ENCODE measurements around the gene FAM20C. TPM values are rescaled to one million over a fixed set of nuclear protein-coding genes. Genes with fewer than 3 reads are reported as not detected.

Gene FAM20C
- 10 to 100 TPM in 3 of 4 donors, 1 to 10 TPM in 1; 3.8 to 28.8 (median 16.4) TPM for total RNA-seq

DNA sequence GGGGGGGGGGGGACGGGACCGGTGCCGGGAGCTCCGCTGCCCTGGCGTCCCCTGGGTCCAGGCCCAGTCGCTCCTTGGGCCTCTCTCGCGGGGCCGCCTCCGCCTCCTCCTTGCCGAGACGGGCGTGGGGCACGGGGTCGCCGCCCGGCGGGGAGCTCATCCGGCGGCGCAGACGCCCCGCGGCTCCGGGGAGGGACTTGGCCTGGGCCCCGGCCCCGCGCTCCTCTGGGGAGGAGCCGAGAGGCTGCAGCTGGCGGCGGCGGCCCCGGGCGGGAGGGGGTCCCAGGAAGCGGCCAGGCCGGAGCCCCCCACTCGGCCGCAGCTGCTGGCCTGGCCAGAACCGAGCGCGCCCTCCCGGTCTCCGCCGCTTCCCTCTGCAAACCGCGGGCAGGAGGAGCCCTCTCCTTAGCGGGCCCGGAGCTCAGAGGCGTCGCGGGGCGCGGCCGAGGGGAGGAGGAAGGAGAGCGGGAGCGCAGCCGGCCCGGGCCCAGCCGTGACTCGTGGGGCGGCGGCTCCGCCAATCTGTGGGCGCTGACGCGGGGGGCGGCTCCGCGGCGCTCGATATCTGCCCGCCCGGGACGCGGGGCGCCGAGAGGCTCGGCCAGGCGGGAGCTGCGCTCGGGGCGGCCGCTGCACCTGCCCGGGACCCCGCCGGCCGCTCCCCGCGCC is at the start of gene FAM20C:
Gene FAM20C (plus strand): TSS at position 591 of the 669 bp plus-strand sequence. CDS start 629 bp downstream, outside the sequence.
- Histone ChIP-seq H3K4me3 (peak within 1 kb of the TSS; percentile 47 to 81), H3K9me3 (no peaks in the 10 kb centered on the region), H3K36me3 (no peaks in the 10 kb centered on the region), H3K27me3 (no peaks in the 10 kb centered on the region), H3K27ac (peak within 1 kb of the TSS; percentile 65 to 95), H3K4me1 (peaks cover 0 to 17% of the 10 kb centered on the region in 2 donors)
- peak; percentile 77 to 84 for DNase-seq
- intact Hi-C loops (cut with DNase I; ENCODE audit: low total_unique reads) = loop anchor here (5.0 kb wide), 1 partner anchor 40 kb away; no protein-coding TSS in a partner anchor
- TF ChIP-seq POLR2A (IDR thresholded peaks at IDR 0.05) = peak; percentile 79 to 87
- TF ChIP-seq, protein P1, sequence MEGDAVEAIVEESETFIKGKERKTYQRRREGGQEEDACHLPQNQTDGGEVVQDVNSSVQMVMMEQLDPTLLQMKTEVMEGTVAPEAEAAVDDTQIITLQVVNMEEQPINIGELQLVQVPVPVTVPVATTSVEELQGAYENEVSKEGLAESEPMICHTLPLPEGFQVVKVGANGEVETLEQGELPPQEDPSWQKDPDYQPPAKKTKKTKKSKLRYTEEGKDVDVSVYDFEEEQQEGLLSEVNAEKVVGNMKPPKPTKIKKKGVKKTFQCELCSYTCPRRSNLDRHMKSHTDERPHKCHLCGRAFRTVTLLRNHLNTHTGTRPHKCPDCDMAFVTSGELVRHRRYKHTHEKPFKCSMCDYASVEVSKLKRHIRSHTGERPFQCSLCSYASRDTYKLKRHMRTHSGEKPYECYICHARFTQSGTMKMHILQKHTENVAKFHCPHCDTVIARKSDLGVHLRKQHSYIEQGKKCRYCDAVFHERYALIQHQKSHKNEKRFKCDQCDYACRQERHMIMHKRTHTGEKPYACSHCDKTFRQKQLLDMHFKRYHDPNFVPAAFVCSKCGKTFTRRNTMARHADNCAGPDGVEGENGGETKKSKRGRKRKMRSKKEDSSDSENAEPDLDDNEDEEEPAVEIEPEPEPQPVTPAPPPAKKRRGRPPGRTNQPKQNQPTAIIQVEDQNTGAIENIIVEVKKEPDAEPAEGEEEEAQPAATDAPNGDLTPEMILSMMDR (IDR thresholded peaks at IDR 0.05) = no peak

DNA sequence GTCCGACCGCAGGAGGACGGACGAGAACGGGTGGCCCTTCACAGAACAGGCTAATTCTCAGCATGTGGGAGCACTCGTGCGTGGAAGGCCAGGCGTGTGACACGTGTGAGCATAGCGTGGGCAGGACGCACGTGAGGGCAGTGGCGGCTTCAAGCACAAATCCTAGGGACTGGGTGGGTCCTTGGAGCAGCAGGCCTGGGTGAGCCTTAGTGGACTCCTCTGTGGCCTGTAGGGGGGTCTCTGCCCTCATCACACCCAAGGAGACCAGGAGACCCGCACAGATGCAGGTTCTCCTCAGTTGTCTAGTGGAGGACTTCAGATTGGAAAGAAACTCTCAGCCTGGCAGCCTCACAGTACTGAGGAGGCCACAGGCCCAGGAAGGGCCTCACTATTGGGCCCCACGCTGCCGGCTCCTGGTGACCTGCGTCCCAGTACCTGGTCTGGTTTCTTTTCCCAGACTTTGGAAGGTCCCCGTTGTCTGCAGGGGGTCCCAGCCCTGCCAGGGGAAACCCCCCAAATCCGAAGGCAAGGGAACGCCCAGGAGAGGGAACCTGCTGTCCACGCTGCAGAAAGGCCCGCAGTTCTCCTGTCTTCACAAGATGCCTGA is 49.1 kb upstream of the FAM20C start:
- Histone ChIP-seq H3K27me3 (no peaks in the 10 kb centered on the region), H3K4me3 (no peak overlapping the region), H3K27ac (no peak overlapping the region), H3K9me3 (no peaks in the 10 kb centered on the region), H3K36me3 (no peaks in the 10 kb centered on the region), H3K4me1 (no peaks in the 10 kb centered on the region)
- intact Hi-C loops (cut with DNase I; ENCODE audit: low total_unique reads) = no loop called here
- no peak for TF ChIP-seq POLR2A (IDR thresholded peaks at IDR 0.05)
- TF ChIP-seq, protein P1 (IDR thresholded peaks at IDR 0.05) = no peak
- DNase-seq = peak in 1 of 2 donors; percentile 13

DNA sequence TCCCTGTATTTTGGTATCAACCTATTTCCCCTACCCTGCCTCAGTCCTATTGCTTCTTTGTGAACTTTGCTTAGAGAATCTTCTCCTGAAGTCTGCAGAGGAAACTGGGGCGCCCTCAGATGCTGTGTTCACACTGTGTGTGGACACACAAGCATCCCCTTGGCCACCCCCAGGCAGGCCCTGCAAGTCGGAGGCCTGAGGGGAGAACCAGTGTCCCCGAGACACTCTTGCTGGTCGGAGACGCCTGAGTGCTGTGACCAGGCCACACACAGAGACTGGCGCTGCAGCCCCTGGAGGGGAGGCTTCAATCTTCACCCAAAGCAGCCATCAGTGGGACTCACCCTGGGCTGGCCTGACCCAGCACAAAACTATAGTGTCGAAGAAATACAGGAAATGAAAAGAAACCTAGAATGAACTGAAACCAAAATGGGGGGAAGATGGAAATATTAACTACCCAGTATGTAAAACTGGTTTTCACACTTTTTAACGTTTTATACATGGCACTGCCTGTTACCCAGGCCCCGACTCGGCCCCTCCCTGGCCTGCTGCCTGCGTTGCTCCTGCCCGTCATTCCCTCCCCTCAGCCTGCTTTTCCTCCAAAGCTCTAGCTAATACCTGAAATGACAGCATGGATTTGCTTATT is 48.4 kb upstream of the FAM20C start:
- TF ChIP-seq, protein P1 (IDR thresholded peaks at IDR 0.05) = no peak
- TF ChIP-seq POLR2A (IDR thresholded peaks at IDR 0.05) = no peak
- peak in 1 of 2 donors; percentile 11 for DNase-seq
- intact Hi-C loops (cut with DNase I; ENCODE audit: low total_unique reads) = no loop called here

DNA sequence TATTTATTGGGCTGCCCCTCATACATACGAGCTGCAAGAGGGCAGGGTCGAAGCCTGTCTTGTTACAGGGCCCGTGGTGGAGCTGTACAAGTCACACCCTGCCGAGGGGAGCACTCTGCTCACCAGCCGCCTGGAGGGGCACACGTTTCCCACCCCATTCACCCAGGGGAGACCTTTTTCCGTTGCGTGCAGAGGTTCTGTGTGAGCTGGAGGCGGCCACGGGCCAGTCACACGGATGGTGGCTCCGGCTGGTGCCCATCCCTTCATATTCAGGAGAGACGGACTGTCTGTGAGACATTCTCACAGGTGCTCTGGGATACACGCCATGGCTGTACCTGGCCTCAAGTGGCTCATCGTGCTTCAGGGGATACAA is 47.9 kb upstream of the FAM20C start:
- H3K4me1 ChIP-seq = no peaks in the 10 kb centered on the region
- TF ChIP-seq, protein P1 (IDR thresholded peaks at IDR 0.05) = no peak
- TF ChIP-seq POLR2A (IDR thresholded peaks at IDR 0.05) = no peak
- intact Hi-C loops (cut with DNase I; ENCODE audit: low total_unique reads) = no loop called here
- DNase-seq = peak in 1 of 2 donors; percentile 7
- H3K4me3 ChIP-seq = no peak overlapping the region
- H3K27ac ChIP-seq = no peak overlapping the region
- H3K36me3 ChIP-seq = no peaks in the 10 kb centered on the region
- no peaks in the 10 kb centered on the region for H3K27me3 ChIP-seq
- H3K9me3 ChIP-seq = no peaks in the 10 kb centered on the region

More for the DNA sequence above, 48.4 kb upstream of the FAM20C start:
- Histone ChIP-seq H3K36me3 (no peaks in the 10 kb centered on the region), H3K9me3 (no peaks in the 10 kb centered on the region), H3K27ac (no peak overlapping the region), H3K4me3 (no peak overlapping the region), H3K27me3 (no peaks in the 10 kb centered on the region), H3K4me1 (no peaks in the 10 kb centered on the region)

DNA sequence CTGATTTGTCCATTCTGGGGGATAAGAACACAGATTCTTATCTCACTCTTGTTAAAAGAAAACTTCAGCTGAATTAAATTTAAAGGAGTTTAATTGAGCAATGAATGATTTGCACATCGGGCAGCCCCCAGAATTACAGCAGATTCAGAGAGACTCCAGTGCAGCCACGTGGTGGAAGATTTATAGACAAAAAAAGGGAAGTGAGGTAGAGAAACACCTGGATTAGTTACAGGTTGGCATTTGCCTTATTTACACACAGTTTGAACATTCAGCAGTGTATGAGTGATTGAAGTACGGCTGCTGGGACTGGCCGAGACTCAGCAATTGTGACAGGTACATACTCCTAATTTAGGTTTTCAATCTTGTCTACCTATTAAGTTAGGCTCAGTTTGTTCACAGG is 46.5 kb upstream of the FAM20C start:
- H3K9me3 ChIP-seq = no peaks in the 10 kb centered on the region
- no peak overlapping the region for H3K4me3 ChIP-seq
- no peak for TF ChIP-seq POLR2A (IDR thresholded peaks at IDR 0.05)
- TF ChIP-seq, protein P1 (IDR thresholded peaks at IDR 0.05) = no peak
- DNase-seq = no peak
- H3K27me3 ChIP-seq = no peaks in the 10 kb centered on the region
- H3K4me1 ChIP-seq = no peaks in the 10 kb centered on the region
- intact Hi-C loops (cut with DNase I; ENCODE audit: low total_unique reads) = no loop called here
- no peak overlapping the region for H3K27ac ChIP-seq
- H3K36me3 ChIP-seq = no peaks in the 10 kb centered on the region
